NB4 (cell line): ENCODE results near the gene SGSH.

ENCODE experiments used
- DNase-seq: peaks from one replicate; pipeline ENCODE4 v3.0.0; 2010; ENCODE audit warnings: low read depth
- H3K4me3 ChIP-seq: one replicate; pipeline ENCODE4 v1.5.1; 2011; ENCODE audit warnings: mild to moderate bottlenecking, low read depth, low read length, moderate library complexity
- CTCF ChIP-seq: IDR thresholded peaks from one replicate; pipeline ENCODE4 v1.5.1; 2012; ENCODE audit warnings: low read depth, low read length
- MAX ChIP-seq: IDR thresholded peaks from 2 replicates; pipeline ENCODE4 v1.6.1; 2011; ENCODE audit warnings: low read depth, low read length
- MYC ChIP-seq: IDR thresholded peaks from 2 replicates; pipeline ENCODE4 v1.6.1; 2011; ENCODE audit warnings: low read depth, low read length
- POLR2A ChIP-seq: IDR thresholded peaks from 2 replicates; pipeline ENCODE4 v1.6.1; 2011; ENCODE audit warnings: mild to moderate bottlenecking; ENCODE audit not compliant: insufficient read length; ENCODE audit errors: extremely low read depth

The SGSH gene

DNA sequence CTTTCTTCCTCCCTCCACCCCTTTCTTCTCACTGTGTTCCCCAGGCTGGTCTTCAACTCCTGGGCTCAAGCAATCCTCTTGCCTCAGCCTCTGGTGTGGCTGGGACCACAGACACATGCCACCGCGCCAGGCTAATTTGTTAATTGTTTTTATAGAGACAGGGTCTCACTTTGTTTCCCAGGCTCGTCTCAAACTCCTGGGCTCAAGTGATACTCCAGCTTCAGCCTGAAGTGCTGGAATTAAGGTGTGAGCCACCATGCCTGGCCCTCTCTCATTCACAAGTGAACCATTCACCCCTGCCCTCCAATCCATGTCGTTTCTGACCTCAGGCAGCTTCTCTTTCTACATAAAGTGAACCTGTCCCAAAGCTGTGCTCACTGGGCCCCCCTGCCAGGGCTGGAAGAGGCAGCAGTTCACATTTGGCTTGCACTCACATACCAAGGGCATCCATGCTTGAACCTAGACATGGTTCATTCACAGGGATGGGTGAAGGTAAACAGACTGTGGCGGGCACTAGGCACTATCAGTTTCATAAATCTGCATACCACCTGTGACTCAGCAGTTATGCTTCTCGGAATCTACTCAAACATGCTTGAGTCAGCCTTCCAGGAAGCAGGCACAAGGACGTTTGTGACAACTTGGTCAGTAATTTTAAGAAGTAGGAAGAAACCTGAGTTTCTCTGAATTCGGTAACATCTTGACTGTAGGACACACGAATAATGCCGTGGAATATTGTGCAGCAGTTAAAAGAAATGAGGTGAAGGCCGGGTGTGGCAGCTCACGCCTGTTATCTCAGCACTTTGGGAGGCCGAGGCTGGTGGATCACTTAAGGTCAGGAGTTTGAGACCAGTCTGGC, 34.5 kb upstream of the SGSH start:
- no peak overlapping the region for H3K4me3 ChIP-seq
- no peak; the same call in 1 of the 2 replicates for TF ChIP-seq MYC
- no peak for TF ChIP-seq CTCF
- TF ChIP-seq POLR2A = no peak
- TF ChIP-seq MAX = peak; percentile 43; the same call in 1 of the 2 replicates
- DNase-seq = peak; percentile 82

DNA sequence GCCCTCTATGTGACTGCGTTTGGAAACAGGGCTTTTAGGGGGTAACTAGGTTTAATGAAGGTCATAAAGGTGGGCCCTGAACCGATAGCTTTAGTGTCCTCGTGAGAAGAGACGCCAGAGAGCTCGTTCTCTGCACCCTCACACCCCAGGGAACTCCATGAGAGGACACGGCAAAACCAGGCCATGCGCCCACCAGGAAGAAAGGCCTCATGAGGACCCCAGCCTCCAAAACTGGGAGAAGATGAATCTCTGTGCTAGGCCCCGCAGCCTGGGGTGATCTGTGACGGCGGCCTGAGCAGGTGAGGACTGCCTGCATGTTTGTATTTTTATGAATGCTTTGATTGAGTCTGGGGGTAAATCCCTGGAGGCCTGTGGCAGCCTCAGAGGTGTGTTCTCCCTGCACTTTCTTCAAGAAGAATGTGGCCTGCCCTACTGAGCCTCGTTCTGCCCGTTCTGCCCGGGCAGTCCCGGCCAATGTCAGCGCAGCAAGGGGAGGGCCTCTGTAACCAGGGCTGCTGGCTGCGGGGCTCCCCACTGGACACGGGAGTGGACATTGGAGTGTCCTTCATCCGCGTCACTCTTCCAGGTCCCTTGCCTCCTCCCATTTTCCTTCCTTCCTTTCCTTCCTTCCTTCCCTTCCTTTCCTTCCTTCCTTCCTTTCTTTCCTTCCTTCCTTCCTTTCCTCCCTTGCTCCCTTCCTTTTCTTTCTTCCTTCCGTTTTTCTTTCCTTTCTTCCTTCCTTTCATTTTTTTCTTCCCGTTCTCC, 33.7 kb upstream of the SGSH start:
- TF ChIP-seq CTCF (no peak), MAX (no peak), MYC (no peak), POLR2A (no peak)
- DNase-seq = no peak
- H3K4me3 ChIP-seq = no peak overlapping the region

- DNase-seq = peak; percentile 23
- no peak for TF ChIP-seq POLR2A
- TF ChIP-seq MYC = no peak
- no peak for TF ChIP-seq CTCF
- no peak for TF ChIP-seq MAX
- H3K4me3 ChIP-seq = no peak overlapping the region
These were observed 32.7 kb upstream of the SGSH start for GRCh38 chr17:80252871-80253270.

DNA sequence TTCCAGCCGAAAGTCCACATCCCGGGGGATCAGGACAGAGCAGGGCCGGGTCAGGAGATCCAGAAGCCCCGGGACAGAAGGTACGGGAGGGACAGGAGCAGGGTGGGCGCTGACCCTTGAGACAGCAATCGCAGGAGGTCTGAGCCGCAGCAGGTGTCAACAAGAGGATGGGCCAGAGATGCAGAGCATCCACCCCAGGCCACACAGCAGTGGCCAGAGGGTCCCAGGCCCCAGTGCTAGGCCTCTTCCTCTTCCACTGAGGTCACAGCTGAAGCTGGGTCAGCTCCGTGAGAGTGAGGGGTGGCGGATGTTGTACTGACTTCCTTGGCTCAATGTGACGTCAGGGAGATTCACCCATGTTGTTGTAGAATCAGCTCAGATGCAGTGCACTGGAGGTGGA, 31.8 kb upstream of the SGSH start:
- no peak overlapping the region for H3K4me3 ChIP-seq
- DNase-seq = no peak
- TF ChIP-seq MYC (no peak), CTCF (no peak), POLR2A (no peak), MAX (no peak)

DNA sequence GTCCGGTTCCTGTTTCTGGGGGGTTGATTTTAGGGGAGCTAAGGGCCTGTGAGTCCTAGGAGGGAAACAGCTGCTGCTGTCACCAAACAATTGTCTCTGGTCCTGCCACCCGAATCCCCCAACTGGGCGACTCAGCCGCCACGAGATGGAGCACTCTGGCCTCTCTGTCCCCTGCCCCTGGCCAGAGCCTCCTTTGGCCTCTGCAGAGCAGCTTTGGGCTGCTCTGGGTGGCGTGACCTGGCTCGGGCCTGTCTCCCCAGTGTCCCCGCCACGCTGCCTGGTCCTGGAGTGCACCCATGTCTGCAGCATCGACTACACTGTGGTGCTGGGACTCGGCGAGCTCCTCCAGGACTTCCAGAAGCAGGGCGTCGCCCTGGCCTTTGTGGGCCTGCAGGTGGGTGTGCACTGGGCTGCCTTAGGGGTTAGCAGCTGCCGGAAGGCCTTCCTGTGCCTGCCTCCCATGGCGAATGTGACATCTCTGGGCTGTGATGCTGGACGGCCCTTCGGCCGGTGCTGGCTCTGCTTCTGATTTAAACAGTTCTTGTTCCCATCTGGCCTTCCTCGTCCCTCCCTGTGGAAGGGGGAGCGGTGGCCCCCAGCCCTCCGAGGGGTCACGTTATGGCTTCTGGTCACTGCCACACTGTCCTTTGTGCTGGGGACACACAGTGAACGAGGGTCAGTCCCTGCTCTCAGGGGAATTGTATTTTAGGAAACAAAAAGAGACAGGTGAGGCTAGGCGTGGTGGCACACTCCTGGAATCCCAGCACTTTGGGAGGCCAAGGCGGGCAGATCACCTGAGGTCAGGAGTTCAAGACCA, 29.0 kb upstream of the SGSH start:
- DNase-seq = no peak
- no peak overlapping the region for H3K4me3 ChIP-seq
- TF ChIP-seq MYC (no peak), CTCF (no peak), POLR2A (no peak), MAX (no peak)
